ENCODE results near the gene TMEM40.

DNA sequence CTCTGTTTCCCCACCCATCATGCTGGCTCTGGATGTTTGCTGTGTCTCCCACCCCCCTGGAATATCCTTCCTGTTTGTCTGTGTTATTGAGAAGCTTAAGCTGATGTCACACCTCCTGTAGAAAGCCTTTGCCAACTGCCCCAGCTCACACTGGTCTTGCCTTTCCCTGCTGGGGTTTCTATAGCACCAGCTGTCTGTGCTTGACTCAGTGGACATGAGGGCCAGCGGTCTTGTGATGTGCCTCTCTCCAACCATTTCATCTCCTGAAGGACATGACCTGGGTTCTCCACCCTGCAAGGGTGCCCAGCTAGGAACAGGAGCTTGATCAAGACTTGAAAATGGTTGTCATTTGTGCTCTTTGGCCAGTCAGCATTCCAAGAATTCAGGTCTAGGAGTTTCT is 14.7 kb downstream of the TMEM40 start:
- TF ChIP-seq, protein P1, sequence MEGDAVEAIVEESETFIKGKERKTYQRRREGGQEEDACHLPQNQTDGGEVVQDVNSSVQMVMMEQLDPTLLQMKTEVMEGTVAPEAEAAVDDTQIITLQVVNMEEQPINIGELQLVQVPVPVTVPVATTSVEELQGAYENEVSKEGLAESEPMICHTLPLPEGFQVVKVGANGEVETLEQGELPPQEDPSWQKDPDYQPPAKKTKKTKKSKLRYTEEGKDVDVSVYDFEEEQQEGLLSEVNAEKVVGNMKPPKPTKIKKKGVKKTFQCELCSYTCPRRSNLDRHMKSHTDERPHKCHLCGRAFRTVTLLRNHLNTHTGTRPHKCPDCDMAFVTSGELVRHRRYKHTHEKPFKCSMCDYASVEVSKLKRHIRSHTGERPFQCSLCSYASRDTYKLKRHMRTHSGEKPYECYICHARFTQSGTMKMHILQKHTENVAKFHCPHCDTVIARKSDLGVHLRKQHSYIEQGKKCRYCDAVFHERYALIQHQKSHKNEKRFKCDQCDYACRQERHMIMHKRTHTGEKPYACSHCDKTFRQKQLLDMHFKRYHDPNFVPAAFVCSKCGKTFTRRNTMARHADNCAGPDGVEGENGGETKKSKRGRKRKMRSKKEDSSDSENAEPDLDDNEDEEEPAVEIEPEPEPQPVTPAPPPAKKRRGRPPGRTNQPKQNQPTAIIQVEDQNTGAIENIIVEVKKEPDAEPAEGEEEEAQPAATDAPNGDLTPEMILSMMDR (IDR thresholded peaks at IDR 0.05): no peak
- no peak for TF ChIP-seq POLR2A (IDR thresholded peaks at IDR 0.05)
- no peak for TF ChIP-seq EP300 (IDR thresholded peaks at IDR 0.05)
- TF ChIP-seq POLR2AphosphoS5 (IDR thresholded peaks at IDR 0.05): no peak

All from suprapubic skin (tissue), 4 donors.